Measurements from ENCODE around the gene RFX8.

DNA sequence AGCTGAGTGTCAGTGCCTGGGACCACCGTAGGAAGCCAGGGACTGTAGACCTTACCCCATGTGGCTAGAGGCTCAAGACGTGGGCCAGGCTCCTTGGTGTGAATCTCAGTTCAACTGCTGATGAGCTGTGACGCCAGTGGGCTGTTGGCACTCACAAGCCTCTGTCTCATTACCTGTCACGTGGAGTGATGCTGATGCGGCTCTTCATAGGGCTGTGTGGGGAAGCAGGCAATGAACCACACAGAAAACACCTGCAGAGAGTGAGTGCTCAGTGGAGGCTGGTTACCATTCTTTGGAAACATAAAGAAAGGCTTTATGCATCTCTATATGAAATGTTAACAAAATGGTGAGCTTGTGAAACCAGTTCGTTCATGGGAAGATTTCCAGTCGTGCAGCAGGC lies 123.7 kb downstream of the RFX8 start:
- TF ChIP-seq POLR2A (IDR thresholded peaks at IDR 0.05) (no peak), POLR2AphosphoS5 (IDR thresholded peaks at IDR 0.05) (no peak), EP300 (IDR thresholded peaks at IDR 0.05) (no peak)
- TF ChIP-seq, protein P1, sequence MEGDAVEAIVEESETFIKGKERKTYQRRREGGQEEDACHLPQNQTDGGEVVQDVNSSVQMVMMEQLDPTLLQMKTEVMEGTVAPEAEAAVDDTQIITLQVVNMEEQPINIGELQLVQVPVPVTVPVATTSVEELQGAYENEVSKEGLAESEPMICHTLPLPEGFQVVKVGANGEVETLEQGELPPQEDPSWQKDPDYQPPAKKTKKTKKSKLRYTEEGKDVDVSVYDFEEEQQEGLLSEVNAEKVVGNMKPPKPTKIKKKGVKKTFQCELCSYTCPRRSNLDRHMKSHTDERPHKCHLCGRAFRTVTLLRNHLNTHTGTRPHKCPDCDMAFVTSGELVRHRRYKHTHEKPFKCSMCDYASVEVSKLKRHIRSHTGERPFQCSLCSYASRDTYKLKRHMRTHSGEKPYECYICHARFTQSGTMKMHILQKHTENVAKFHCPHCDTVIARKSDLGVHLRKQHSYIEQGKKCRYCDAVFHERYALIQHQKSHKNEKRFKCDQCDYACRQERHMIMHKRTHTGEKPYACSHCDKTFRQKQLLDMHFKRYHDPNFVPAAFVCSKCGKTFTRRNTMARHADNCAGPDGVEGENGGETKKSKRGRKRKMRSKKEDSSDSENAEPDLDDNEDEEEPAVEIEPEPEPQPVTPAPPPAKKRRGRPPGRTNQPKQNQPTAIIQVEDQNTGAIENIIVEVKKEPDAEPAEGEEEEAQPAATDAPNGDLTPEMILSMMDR (IDR thresholded peaks at IDR 0.05), result no peak

Measured in sigmoid colon (tissue), 4 donors.